ENCODE results near the gene KCNC1.

DNA sequence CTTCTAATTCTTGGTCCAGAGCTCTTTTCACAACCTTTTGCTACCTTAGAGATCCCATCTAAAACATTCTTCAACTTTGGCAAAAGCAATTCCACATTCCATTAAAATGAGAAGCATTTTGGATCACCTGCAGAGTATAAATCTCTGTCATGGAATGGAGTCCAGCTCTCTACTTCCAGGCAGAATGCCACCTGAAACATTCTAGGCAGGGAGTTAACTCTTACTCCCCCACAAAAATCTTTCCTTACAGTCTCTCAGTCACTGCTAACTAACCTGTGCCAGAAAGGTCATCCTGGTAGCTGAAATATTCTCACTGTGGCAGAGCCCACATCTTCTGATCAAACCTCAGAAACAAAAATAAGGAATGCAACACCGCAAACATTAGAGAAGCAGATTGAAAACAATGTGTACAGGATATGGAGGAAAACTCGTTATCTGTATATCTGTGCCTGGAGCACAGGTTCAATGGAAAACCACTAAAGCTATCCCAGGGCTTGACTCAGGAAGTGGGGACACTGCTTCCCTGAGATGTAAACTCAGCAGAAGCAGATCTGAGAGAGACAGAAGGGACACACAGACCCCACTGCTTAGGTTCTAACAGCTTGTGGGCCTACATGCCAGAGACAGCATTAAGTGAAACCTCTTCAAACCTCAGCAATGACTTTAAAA, 78.9 kb downstream of the KCNC1 start:
- TF ChIP-seq, protein P1, sequence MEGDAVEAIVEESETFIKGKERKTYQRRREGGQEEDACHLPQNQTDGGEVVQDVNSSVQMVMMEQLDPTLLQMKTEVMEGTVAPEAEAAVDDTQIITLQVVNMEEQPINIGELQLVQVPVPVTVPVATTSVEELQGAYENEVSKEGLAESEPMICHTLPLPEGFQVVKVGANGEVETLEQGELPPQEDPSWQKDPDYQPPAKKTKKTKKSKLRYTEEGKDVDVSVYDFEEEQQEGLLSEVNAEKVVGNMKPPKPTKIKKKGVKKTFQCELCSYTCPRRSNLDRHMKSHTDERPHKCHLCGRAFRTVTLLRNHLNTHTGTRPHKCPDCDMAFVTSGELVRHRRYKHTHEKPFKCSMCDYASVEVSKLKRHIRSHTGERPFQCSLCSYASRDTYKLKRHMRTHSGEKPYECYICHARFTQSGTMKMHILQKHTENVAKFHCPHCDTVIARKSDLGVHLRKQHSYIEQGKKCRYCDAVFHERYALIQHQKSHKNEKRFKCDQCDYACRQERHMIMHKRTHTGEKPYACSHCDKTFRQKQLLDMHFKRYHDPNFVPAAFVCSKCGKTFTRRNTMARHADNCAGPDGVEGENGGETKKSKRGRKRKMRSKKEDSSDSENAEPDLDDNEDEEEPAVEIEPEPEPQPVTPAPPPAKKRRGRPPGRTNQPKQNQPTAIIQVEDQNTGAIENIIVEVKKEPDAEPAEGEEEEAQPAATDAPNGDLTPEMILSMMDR (IDR thresholded peaks at IDR 0.05; ENCODE audit: low read depth, low read length, missing input control): no peak
- TF ChIP-seq RXRA (IDR thresholded peaks at IDR 0.05): no peak
- TF ChIP-seq HNF4A (conservative IDR thresholded peaks at IDR 0.05): no peak
- TF ChIP-seq HNF4G (IDR thresholded peaks at IDR 0.05): no peak
- TF ChIP-seq TAF1 (conservative IDR thresholded peaks at IDR 0.05): no peak
- TF ChIP-seq MAX (IDR thresholded peaks at IDR 0.05): no peak
- no peak for TF ChIP-seq RAD21 (IDR thresholded peaks at IDR 0.05)
- TF ChIP-seq FOXA1 (IDR thresholded peaks at IDR 0.05): no peak
- TF ChIP-seq YY1 (IDR thresholded peaks at IDR 0.05): no peak
- no peak for TF ChIP-seq GABPA (IDR thresholded peaks at IDR 0.05 in 1 of 2, conservative IDR thresholded peaks at IDR 0.05 in 1 of 2)
- TF ChIP-seq, protein P2, sequence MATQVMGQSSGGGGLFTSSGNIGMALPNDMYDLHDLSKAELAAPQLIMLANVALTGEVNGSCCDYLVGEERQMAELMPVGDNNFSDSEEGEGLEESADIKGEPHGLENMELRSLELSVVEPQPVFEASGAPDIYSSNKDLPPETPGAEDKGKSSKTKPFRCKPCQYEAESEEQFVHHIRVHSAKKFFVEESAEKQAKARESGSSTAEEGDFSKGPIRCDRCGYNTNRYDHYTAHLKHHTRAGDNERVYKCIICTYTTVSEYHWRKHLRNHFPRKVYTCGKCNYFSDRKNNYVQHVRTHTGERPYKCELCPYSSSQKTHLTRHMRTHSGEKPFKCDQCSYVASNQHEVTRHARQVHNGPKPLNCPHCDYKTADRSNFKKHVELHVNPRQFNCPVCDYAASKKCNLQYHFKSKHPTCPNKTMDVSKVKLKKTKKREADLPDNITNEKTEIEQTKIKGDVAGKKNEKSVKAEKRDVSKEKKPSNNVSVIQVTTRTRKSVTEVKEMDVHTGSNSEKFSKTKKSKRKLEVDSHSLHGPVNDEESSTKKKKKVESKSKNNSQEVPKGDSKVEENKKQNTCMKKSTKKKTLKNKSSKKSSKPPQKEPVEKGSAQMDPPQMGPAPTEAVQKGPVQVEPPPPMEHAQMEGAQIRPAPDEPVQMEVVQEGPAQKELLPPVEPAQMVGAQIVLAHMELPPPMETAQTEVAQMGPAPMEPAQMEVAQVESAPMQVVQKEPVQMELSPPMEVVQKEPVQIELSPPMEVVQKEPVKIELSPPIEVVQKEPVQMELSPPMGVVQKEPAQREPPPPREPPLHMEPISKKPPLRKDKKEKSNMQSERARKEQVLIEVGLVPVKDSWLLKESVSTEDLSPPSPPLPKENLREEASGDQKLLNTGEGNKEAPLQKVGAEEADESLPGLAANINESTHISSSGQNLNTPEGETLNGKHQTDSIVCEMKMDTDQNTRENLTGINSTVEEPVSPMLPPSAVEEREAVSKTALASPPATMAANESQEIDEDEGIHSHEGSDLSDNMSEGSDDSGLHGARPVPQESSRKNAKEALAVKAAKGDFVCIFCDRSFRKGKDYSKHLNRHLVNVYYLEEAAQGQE (IDR thresholded peaks at IDR 0.05): no peak
- TF ChIP-seq EGR1 (IDR thresholded peaks at IDR 0.05; ENCODE audit: low read depth in 2 of 2): no peak
- TF ChIP-seq, protein P3, sequence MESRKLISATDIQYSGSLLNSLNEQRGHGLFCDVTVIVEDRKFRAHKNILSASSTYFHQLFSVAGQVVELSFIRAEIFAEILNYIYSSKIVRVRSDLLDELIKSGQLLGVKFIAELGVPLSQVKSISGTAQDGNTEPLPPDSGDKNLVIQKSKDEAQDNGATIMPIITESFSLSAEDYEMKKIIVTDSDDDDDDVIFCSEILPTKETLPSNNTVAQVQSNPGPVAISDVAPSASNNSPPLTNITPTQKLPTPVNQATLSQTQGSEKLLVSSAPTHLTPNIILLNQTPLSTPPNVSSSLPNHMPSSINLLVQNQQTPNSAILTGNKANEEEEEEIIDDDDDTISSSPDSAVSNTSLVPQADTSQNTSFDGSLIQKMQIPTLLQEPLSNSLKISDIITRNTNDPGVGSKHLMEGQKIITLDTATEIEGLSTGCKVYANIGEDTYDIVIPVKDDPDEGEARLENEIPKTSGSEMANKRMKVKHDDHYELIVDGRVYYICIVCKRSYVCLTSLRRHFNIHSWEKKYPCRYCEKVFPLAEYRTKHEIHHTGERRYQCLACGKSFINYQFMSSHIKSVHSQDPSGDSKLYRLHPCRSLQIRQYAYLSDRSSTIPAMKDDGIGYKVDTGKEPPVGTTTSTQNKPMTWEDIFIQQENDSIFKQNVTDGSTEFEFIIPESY (IDR thresholded peaks at IDR 0.05): no peak
- no peak for TF ChIP-seq JUND (IDR thresholded peaks at IDR 0.05)
